ENCODE measurements around the gene ASTN1.

DNA sequence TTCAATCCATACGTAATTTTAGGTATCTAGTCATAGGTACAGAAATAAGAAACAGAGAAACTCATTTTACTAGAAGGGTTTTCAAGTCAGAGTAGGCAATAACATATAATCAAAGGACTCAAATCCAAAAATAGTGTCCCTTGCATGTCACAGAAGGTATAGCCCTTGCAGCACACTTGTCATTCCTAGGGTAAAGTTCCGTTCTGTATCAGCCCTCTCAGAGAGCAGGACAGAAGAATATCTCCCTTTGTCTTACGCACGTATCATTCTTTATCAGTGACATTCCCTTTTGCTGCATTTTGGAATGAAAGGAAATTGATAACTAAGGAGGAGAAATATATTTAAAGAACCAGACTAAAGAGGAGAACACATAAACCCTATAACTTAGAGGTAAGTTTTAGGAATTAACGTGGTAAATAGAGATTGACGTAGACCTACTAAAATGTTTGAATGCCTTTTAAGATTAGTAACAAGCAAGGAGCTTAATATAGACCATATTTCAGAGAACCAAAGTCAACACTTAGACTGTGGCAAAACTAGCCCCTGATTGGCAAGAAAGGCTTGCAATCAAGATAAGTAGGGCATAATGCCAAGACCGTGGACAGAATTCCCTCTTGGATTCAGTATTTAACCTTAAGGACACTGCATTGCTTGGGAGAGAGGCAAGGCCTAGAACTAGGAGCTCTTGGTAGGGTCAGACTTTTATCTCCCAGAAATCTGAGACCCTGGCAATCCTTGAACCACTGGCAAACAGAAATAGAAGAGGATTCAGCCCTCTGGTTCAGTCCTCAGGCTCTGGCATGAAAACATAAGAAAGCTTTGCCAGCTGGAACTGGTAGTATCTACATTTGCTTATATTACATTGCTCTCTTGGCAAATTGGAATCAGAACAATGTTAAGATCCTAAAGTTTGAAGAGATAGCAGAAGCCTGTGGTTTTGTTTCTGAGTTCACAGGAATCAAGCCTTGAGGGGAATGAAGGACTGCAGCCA is 232.1 kb downstream of the ASTN1 start:
- TF ChIP-seq POLR2A (IDR thresholded peaks at IDR 0.05): no peak
- TF ChIP-seq, protein P1, sequence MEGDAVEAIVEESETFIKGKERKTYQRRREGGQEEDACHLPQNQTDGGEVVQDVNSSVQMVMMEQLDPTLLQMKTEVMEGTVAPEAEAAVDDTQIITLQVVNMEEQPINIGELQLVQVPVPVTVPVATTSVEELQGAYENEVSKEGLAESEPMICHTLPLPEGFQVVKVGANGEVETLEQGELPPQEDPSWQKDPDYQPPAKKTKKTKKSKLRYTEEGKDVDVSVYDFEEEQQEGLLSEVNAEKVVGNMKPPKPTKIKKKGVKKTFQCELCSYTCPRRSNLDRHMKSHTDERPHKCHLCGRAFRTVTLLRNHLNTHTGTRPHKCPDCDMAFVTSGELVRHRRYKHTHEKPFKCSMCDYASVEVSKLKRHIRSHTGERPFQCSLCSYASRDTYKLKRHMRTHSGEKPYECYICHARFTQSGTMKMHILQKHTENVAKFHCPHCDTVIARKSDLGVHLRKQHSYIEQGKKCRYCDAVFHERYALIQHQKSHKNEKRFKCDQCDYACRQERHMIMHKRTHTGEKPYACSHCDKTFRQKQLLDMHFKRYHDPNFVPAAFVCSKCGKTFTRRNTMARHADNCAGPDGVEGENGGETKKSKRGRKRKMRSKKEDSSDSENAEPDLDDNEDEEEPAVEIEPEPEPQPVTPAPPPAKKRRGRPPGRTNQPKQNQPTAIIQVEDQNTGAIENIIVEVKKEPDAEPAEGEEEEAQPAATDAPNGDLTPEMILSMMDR (IDR thresholded peaks at IDR 0.05): no peak
